ENCODE data around the gene TBCCD1.

GRCh38 chr3:186605078-186605477 lies 37.9 kb upstream of the TBCCD1 start:
- TF ChIP-seq CTCF (IDR thresholded peaks at IDR 0.05; ENCODE audit: extremely low read depth in 1 of 2, insufficient read depth in 1 of 2, low read depth in 1 of 2, low read length in 2 of 2) (no peak), POLR2A (IDR thresholded peaks at IDR 0.05; ENCODE audit: low read depth, low read length) (no peak)
